Measurements from ENCODE around the gene PITPNB. TPM values are rescaled to one million over a fixed set of nuclear protein-coding genes. Genes with fewer than 3 reads are reported as not detected.
A peak's percentile ranks its signal among the peaks of the same experiment; 100 is the strongest.

Gene PITPNB
- total RNA-seq, 4 donors from 2014 or later: 28.0 to 48.2 (median 40.3) TPM

GRCh38 chr22:27892811-27893210, 26.2 kb downstream of the PITPNB start:
- TF ChIP-seq CTCF (IDR thresholded peaks at IDR 0.05): no peak
- TF ChIP-seq POLR2A (IDR thresholded peaks at IDR 0.05): no peak
- no peak for TF ChIP-seq POLR2AphosphoS5 (IDR thresholded peaks at IDR 0.05)
- no peak for TF ChIP-seq EP300 (IDR thresholded peaks at IDR 0.05; ENCODE audit: low read depth)
- WGBS, 2 donors (ENCODE audit: low coverage in 1 of 2): 76 to 83% methylated on average over 5 of the region's 5 CpGs
- in situ Hi-C loops (cut with MboI; ENCODE audit: low pct_ligation_motif_present in 1 of 4, low pct_unique_long_range_greater_than_20kb in 1 of 4, low sequenced_read_pairs in 3 of 4): loop anchor here in 3 of 4 donors (25.0 kb wide), 1 partner anchor 694 kb away; no protein-coding TSS in a partner anchor

GRCh38 chr22:27892064-27892463, 27.0 kb downstream of the PITPNB start:
- Histone ChIP-seq H3K36me3 (peaks cover 0 to 29% (median 11%) of the 10 kb centered on the region in 4 donors), H3K4me1 (no peaks in the 10 kb centered on the region), H3K4me3 (no peak overlapping the region), H3K9me3 (no peaks in the 10 kb centered on the region), H3K27ac (no peak overlapping the region), H3K27me3 (no peaks in the 10 kb centered on the region)
- WGBS, 2 donors (ENCODE audit: low coverage in 1 of 2): 53 to 95% methylated on average over 2 to 4 of the region's 4 CpGs
- TF ChIP-seq POLR2AphosphoS5 (IDR thresholded peaks at IDR 0.05) (no peak), EP300 (IDR thresholded peaks at IDR 0.05; ENCODE audit: low read depth) (no peak), POLR2A (IDR thresholded peaks at IDR 0.05) (no peak), CTCF (IDR thresholded peaks at IDR 0.05) (no peak)
- in situ Hi-C loops (cut with MboI; ENCODE audit: low pct_ligation_motif_present in 1 of 4, low pct_unique_long_range_greater_than_20kb in 1 of 4, low sequenced_read_pairs in 3 of 4): loop anchor here in 3 of 4 donors (25.0 kb wide), 1 partner anchor 695 kb away; no protein-coding TSS in a partner anchor
- no peak for DNase-seq
- intact Hi-C loops (cut with DNase I; ENCODE audit: low total_unique reads): no loop called here

More at GRCh38 chr22:27892811-27893210, 26.2 kb downstream of the PITPNB start:
- Histone ChIP-seq H3K4me3 (no peak overlapping the region), H3K4me1 (no peaks in the 10 kb centered on the region), H3K27ac (peak overlapping the region in 1 of 4 donors; percentile 6), H3K36me3 (peaks cover 0 to 29% (median 11%) of the 10 kb centered on the region in 4 donors), H3K27me3 (no peaks in the 10 kb centered on the region), H3K9me3 (no peaks in the 10 kb centered on the region)
- intact Hi-C loops (cut with DNase I; ENCODE audit: low total_unique reads): no loop called here
- no peak for DNase-seq

GRCh38 chr22:27888310-27888709, 30.7 kb downstream of the PITPNB start:
- peaks cover 0 to 18% (median 0%) of the 10 kb centered on the region in 4 donors for H3K36me3 ChIP-seq
- WGBS, 2 donors (ENCODE audit: low coverage in 1 of 2): 86 to 100% methylated on average over 1 of the region's 1 CpG
- H3K27ac ChIP-seq: no peak overlapping the region
- TF ChIP-seq POLR2A (IDR thresholded peaks at IDR 0.05) (no peak), POLR2AphosphoS5 (IDR thresholded peaks at IDR 0.05) (no peak), EP300 (IDR thresholded peaks at IDR 0.05; ENCODE audit: low read depth) (no peak), CTCF (IDR thresholded peaks at IDR 0.05) (no peak)
- in situ Hi-C loops (cut with MboI; ENCODE audit: low pct_ligation_motif_present in 1 of 4, low pct_unique_long_range_greater_than_20kb in 1 of 4, low sequenced_read_pairs in 3 of 4) (loop anchor here in 3 of 4 donors (5.0 to 25.0 kb wide), 2 partner anchors 119 to 699 kb away; no protein-coding TSS in a partner anchor), intact Hi-C loops (cut with DNase I; ENCODE audit: low total_unique reads) (no loop called here)
- no peak overlapping the region for H3K4me3 ChIP-seq
- no peaks in the 10 kb centered on the region for H3K27me3 ChIP-seq
- DNase-seq: no peak
- peaks cover 5 to 29% (median 6%) of the 10 kb centered on the region in 4 donors for H3K4me1 ChIP-seq
- no peaks in the 10 kb centered on the region for H3K9me3 ChIP-seq

GRCh38 chr22:27886843-27887151, 32.3 kb downstream of the PITPNB start:
- H3K27ac ChIP-seq: peak overlapping the region; percentile 6 to 85 (median 66)
- H3K4me1 ChIP-seq: peaks cover 6 to 44% (median 9%) of the 10 kb centered on the region in 4 donors
- H3K4me3 ChIP-seq: no peak overlapping the region
- peaks cover 0 to 10% (median 0%) of the 10 kb centered on the region in 4 donors for H3K36me3 ChIP-seq
- TF ChIP-seq EP300 (IDR thresholded peaks at IDR 0.05; ENCODE audit: low read depth): no peak
- TF ChIP-seq POLR2AphosphoS5 (IDR thresholded peaks at IDR 0.05): no peak
- TF ChIP-seq CTCF (IDR thresholded peaks at IDR 0.05): no peak
- TF ChIP-seq POLR2A (IDR thresholded peaks at IDR 0.05): no peak
- no peak for DNase-seq
- intact Hi-C loops (cut with DNase I; ENCODE audit: low total_unique reads): loop anchor here (2.0 kb wide), 1 partner anchor 122 kb away; no protein-coding TSS in a partner anchor
- no peaks in the 10 kb centered on the region for H3K9me3 ChIP-seq
- no peaks in the 10 kb centered on the region for H3K27me3 ChIP-seq
- in situ Hi-C loops (cut with MboI; ENCODE audit: low pct_ligation_motif_present in 1 of 4, low pct_unique_long_range_greater_than_20kb in 1 of 4, low sequenced_read_pairs in 3 of 4): loop anchor here in 3 of 4 donors (5.0 to 25.0 kb wide), 2 partner anchors 121 to 701 kb away; no protein-coding TSS in a partner anchor
